SIG-M5 treated with dmso at 0.1 percent for 504 hours (cell line): ENCODE results near the gene FTCDNL1.

ENCODE experiments used
- DNase-seq: peaks from one replicate; lab custom pipeline; 2025; ENCODE audit not compliant: unreplicated experiment; lab: John Stamatoyannopoulos, UW

FTCDNL1 gene

GRCh38 chr2:199842631-199843395, 8.2 kb downstream of the FTCDNL1 start:
- no peak for DNase-seq

- DNase-seq, result no peak
Observed at GRCh38 chr2:199841409-199841808, 9.6 kb downstream of the FTCDNL1 start.

- no peak for DNase-seq
Observed at GRCh38 chr2:199838399-199838798, 12.6 kb downstream of the FTCDNL1 start.

GRCh38 chr2:199836943-199837342, 14.0 kb downstream of the FTCDNL1 start:
- no peak for DNase-seq

- no peak for DNase-seq
Observed at GRCh38 chr2:199833525-199833924, 17.5 kb downstream of the FTCDNL1 start.

GRCh38 chr2:199830531-199830930, 20.5 kb downstream of the FTCDNL1 start:
- no peak for DNase-seq

- no peak for DNase-seq
Observed at GRCh38 chr2:199829628-199830027, 21.4 kb downstream of the FTCDNL1 start.

GRCh38 chr2:199819746-199820145, 31.2 kb downstream of the FTCDNL1 start:
- DNase-seq, result no peak

- DNase-seq, result no peak
Observed at GRCh38 chr2:199818754-199819153, 32.2 kb downstream of the FTCDNL1 start.

GRCh38 chr2:199818026-199818425, 33.0 kb downstream of the FTCDNL1 start:
- no peak for DNase-seq

GRCh38 chr2:199814817-199815211, 36.2 kb downstream of the FTCDNL1 start:
- DNase-seq, result no peak

GRCh38 chr2:199814101-199814816, 36.7 kb downstream of the FTCDNL1 start:
- DNase-seq, result no peak

GRCh38 chr2:199812493-199812892, 38.5 kb downstream of the FTCDNL1 start:
- DNase-seq, result no peak

GRCh38 chr2:199811346-199811745, 39.6 kb downstream of the FTCDNL1 start:
- no peak for DNase-seq

GRCh38 chr2:199810422-199811171, 40.4 kb downstream of the FTCDNL1 start:
- DNase-seq, result no peak

- DNase-seq, result no peak
Observed at GRCh38 chr2:199807966-199808365, 43.0 kb downstream of the FTCDNL1 start.

- no peak for DNase-seq
Observed at GRCh38 chr2:199806179-199806578, 44.8 kb downstream of the FTCDNL1 start.

- DNase-seq, result no peak
Observed at GRCh38 chr2:199804831-199805230, 46.2 kb downstream of the FTCDNL1 start.

GRCh38 chr2:199798831-199799580, 52.0 kb downstream of the FTCDNL1 start:
- no peak for DNase-seq

- no peak for DNase-seq
Observed at GRCh38 chr2:199797431-199798403, 53.3 kb downstream of the FTCDNL1 start.
